K562 (cell line): ENCODE measurements around the gene MLX. TPM values are rescaled to one million over a fixed set of nuclear protein-coding genes. Genes with fewer than 3 reads are reported as not detected.

ENCODE experiments used
- CAMTA2 ChIP-seq: fragments of 250-450 bp; sonication (Bioruptor Pico); conservative IDR thresholded peaks from 2 replicates; pipeline ENCODE4 v1.5.1; 2022
- DDX20 ChIP-seq: fragments of 450-650 bp; IDR thresholded peaks from 2 replicates; pipeline ENCODE4 v1.6.1; 2016; ENCODE audit warnings: missing genetic modification characterization, low read depth, mild to moderate bottlenecking, missing compliant biosample characterization, moderate library complexity
- GABPA ChIP-seq: fragments of 200-800 bp; sonication (Bioruptor generic); conservative IDR thresholded peaks from 2 replicates; pipeline ENCODE4 v1.6.1; 2016; ENCODE audit warnings: low read depth, missing genetic modification characterization, missing compliant biosample characterization
- HDAC8 ChIP-seq: fragments of 450-650 bp; IDR thresholded peaks from 2 replicates; pipeline ENCODE4 v1.6.1; 2016; ENCODE audit warnings: mild to moderate bottlenecking, missing genetic modification characterization, moderate library complexity, missing compliant biosample characterization
- HSF4 ChIP-seq: fragments of 250-450 bp; sonication (Bioruptor Pico); IDR thresholded peaks from 2 replicates; pipeline ENCODE4 v2.1.2; 2022; ENCODE audit warnings: mild to moderate bottlenecking, moderate library complexity, borderline replicate concordance
- IFI16 ChIP-seq: fragments of 250-450 bp; sonication (Bioruptor Pico); IDR thresholded peaks from 2 replicates; pipeline ENCODE4 v2.1.2; 2022; ENCODE audit warnings: mild to moderate bottlenecking, inconsistent platforms
- KDM2B ChIP-seq: fragments of 250-450 bp; sonication (Bioruptor Pico); IDR thresholded peaks from 2 replicates; pipeline ENCODE4 v1.8.0; 2021; ENCODE audit warnings: mild to moderate bottlenecking, moderate library complexity
- MED1 ChIP-seq: sonication (generic); formaldehyde crosslinking; IDR thresholded peaks from 2 replicates; pipeline ENCODE4 v1.8.1; 2023; ENCODE audit warnings: missing genetic modification reagents, borderline replicate concordance
- PYGO2 ChIP-seq: fragments of 450-650 bp; IDR thresholded peaks from 2 replicates; pipeline ENCODE4 v1.6.1; 2016; ENCODE audit warnings: mild to moderate bottlenecking, missing genetic modification characterization, moderate library complexity, missing compliant biosample characterization
- TEAD1 ChIP-seq, 2 experiments: fragments of 450-650 bp in 1 of 2; sonication (generic) in 1 of 2; formaldehyde crosslinking; IDR thresholded peaks; 2 replicates each; pipeline versions ENCODE4 v1.4.0 to v1.8.0; 2020 to 2022; ENCODE audit warnings: mild to moderate bottlenecking in 2 of 2, missing genetic modification reagents in 1 of 2
- ZBTB7A ChIP-seq: IDR thresholded peaks from 2 replicates; pipeline ENCODE4 v1.6.1; 2011; ENCODE audit warnings: low read depth, mild to moderate bottlenecking, low read length, moderate library complexity, borderline replicate concordance; ENCODE audit not compliant: control insufficient read depth
- ZNF165 ChIP-seq: fragments of 250-450 bp; sonication (Bioruptor Pico); IDR thresholded peaks from 2 replicates; pipeline ENCODE4 v1.4.0; 2020; ENCODE audit warnings: borderline replicate concordance
- ZNF239 ChIP-seq: fragments of 250-450 bp; sonication (Bioruptor Pico); IDR thresholded peaks from 2 replicates; pipeline ENCODE4 v1.4.0; 2020; ENCODE audit warnings: mild to moderate bottlenecking
- ZNF354B ChIP-seq: fragments of 250-450 bp; sonication (Bioruptor Pico); IDR thresholded peaks from 2 replicates; pipeline ENCODE4 v1.4.0; 2020
- ZNF449 ChIP-seq: fragments of 250-450 bp; sonication (Bioruptor Pico); IDR thresholded peaks from 2 replicates; pipeline ENCODE4 v1.8.0; 2022; ENCODE audit warnings: moderate library complexity, mild to moderate bottlenecking, inconsistent platforms
- ZNF518B ChIP-seq: fragments of 250-450 bp; sonication (Bioruptor Pico); IDR thresholded peaks from 2 replicates; pipeline ENCODE4 v1.5.0; 2021; ENCODE audit warnings: mild to moderate bottlenecking, moderate library complexity
- ZNF644 ChIP-seq: fragments of 200-800 bp; sonication (Bioruptor generic); IDR thresholded peaks from 2 replicates; pipeline ENCODE4 v1.6.1; 2016; ENCODE audit warnings: low read depth, missing genetic modification characterization, missing compliant biosample characterization
- ZNF655 ChIP-seq: fragments of 250-450 bp; sonication (Bioruptor Pico); IDR thresholded peaks from 2 replicates; pipeline ENCODE4 v1.5.0; 2021
- ZNF696 ChIP-seq: fragments of 250-450 bp; sonication (Bioruptor Pico); conservative IDR thresholded peaks from 2 replicates; pipeline ENCODE4 v1.4.0; 2020; ENCODE audit warnings: mild to moderate bottlenecking, moderate library complexity
- ZNF707 ChIP-seq: fragments of 250-450 bp; sonication (Bioruptor Pico); conservative IDR thresholded peaks from 2 replicates; pipeline ENCODE4 v1.8.0; 2022; ENCODE audit warnings: inconsistent platforms, mild to moderate bottlenecking, moderate library complexity
- ZNF75A ChIP-seq: fragments of 450-650 bp; formaldehyde crosslinking; IDR thresholded peaks from 2 replicates; pipeline ENCODE4 v1.4.0; 2020; ENCODE audit warnings: mild to moderate bottlenecking
- ZNF830 ChIP-seq: fragments of 250-450 bp; sonication (Bioruptor Pico); IDR thresholded peaks from 2 replicates; pipeline ENCODE4 v1.5.0; 2021; ENCODE audit warnings: mild to moderate bottlenecking
- polyA plus RNA-seq, 8 experiments: library from polyadenylated mRNA; depleted of rRNA in 4 of 8; stranded (reverse) in 5 of 8; unstranded in 3 of 8; fragments of >200 nt; fragmentation: Nextera tagmentation in 2 of 8; fragmentation: Illumina TruSeq in 1 of 8; extraction: Ambion mirVana in 2 of 8; extraction: Trizol in 1 of 8; gene quantifications; 2 replicates each; pipeline versions ENCODE4 v1.2.1 to v1.2.3, GENCODE V29; 2011 to 2014; ENCODE audit warnings: inconsistent platforms in 1 of 8, missing spikeins in 1 of 8
- total RNA-seq, 7 experiments: library from RNA; depleted of rRNA in 6 of 7; stranded (reverse); fragments of >200 nt in 6 of 7; fragmentation: Illumina TruSeq in 2 of 7; extraction: Trizol in 2 of 7; gene quantifications; 2 replicates each; pipeline versions ENCODE4 v1.2.1 to v1.2.3, GENCODE V29; 2011 to 2021; ENCODE audit warnings: low replicate concordance in 1 of 7

The MLX gene
- total and polyA plus RNA-seq, 9 of the 15 experiments (the other 6 are each of a cell fraction or from before 2014, with no cell fraction given) = 42.9 to 100 (median 58.9) TPM

GRCh38 chr17:42535155-42536047 lies 31.5 kb upstream of the MLX start (continued):
- TF ChIP-seq TEAD1 (CRISPR knock-in tag; IDR thresholded peaks at IDR 0.05) = peak; percentile 51 to 98; a peak in 2 of 4 replicates
- TF ChIP-seq HDAC8 = peak; percentile 97
- no peak for TF ChIP-seq ZBTB7A
- no peak for TF ChIP-seq MED1 (CRISPR knock-in tag)
- peak; percentile 34; the same call in 1 of the 2 replicates for TF ChIP-seq ZNF75A (CRISPR knock-in tag)
- peak; percentile 46; the same call in 1 of the 2 replicates for TF ChIP-seq ZNF655 (CRISPR knock-in tag)
- TF ChIP-seq PYGO2 (tag) = peak; percentile 95
- no peak for TF ChIP-seq ZNF518B (CRISPR knock-in tag)
- peak; percentile 90 for TF ChIP-seq DDX20 (tag)
- TF ChIP-seq ZNF830 (CRISPR knock-in tag) = peak; percentile 89
- TF ChIP-seq IFI16 (CRISPR knock-in tag) = peak; percentile 93
- TF ChIP-seq ZNF449 (CRISPR knock-in tag) = peak; percentile 96
- TF ChIP-seq ZNF354B (CRISPR knock-in tag) = peak; percentile 81; the same call in 1 of the 2 replicates
- peak; percentile 91 for TF ChIP-seq ZNF239 (CRISPR knock-in tag)
- TF ChIP-seq ZNF696 (CRISPR knock-in tag) = 0 out of 2 replicates have a peak, but pooled peaks have one; percentile 72
- TF ChIP-seq GABPA (tag) = no peak; the same call in 1 of the 2 replicates
- peak; percentile 96 for TF ChIP-seq ZNF165 (CRISPR knock-in tag)
- TF ChIP-seq ZNF707 (CRISPR knock-in tag) = peak; percentile 76
- TF ChIP-seq CAMTA2 = peak; percentile 90; the same call in 1 of the 2 replicates
- peak; percentile 96; the same call in 1 of the 2 replicates for TF ChIP-seq HSF4
- TF ChIP-seq ZNF644 (tag) = peak; percentile 99
- 0 out of 2 replicates have a peak, but pooled peaks have one; percentile 82 for TF ChIP-seq KDM2B (CRISPR knock-in tag)
